MCF 10A (cell line): ENCODE measurements around the gene BCL2A1. TPM values are rescaled to one million over a fixed set of nuclear protein-coding genes. Genes with fewer than 3 reads are reported as not detected.
"Not testable (repeated sequence)": the region's sequence is repeated elsewhere in the genome, so short reads cannot be mapped to it uniquely, and the experiment has no call there.

Experiments used
- BruUV-seq: library from RNA; stranded (reverse); fragments of 400-500 nt; replicated peaks from 2 replicates; lab custom pipeline; 2021; lab: Mats Ljungman, UMichigan
- CTCF ChIA-PET: fragments of 300-600 bp; sonication (Branson Sonifier 250); formaldehyde crosslinking; extraction: SDS; loops from one replicate; lab custom pipeline; 2021; ENCODE audit warnings: antibody characterized with exemption, inconsistent platforms; lab: Yijun Ruan, JAX
- POLR2A ChIA-PET: fragments of 300-600, 350-650 bp; sonication (Branson Sonifier 250); formaldehyde crosslinking; extraction: SDS; loops from one replicate; lab custom pipeline; 2020; ENCODE audit warnings: antibody characterized with exemption, inconsistent platforms; lab: Yijun Ruan, JAX
- DNase-seq: peaks from one replicate; pipeline ENCODE4 v3.0.0-alpha.2; 2018; ENCODE audit not compliant: unreplicated experiment
- H3K27ac Mint-ChIP-seq: one replicate; pipeline ENCODE4 v1.8.0; 2022; ENCODE audit warnings: mild to moderate bottlenecking, low read depth, mixed read lengths; ENCODE audit not compliant: unreplicated experiment
- H3K27me3 Mint-ChIP-seq: one replicate; pipeline ENCODE4 v1.8.0; 2022; ENCODE audit warnings: mixed read lengths; ENCODE audit not compliant: insufficient read depth, unreplicated experiment
- H3K36me3 Mint-ChIP-seq: one replicate; pipeline ENCODE4 v1.8.0; 2022; ENCODE audit warnings: mild to moderate bottlenecking, moderate library complexity, mixed read lengths; ENCODE audit not compliant: insufficient read depth, unreplicated experiment
- H3K4me1 Mint-ChIP-seq: one replicate; pipeline ENCODE4 v1.8.0; 2022; ENCODE audit warnings: mixed read lengths; ENCODE audit not compliant: insufficient read depth, unreplicated experiment
- H3K4me3 Mint-ChIP-seq: one replicate; pipeline ENCODE4 v1.8.0; 2022; ENCODE audit warnings: mild to moderate bottlenecking, moderate library complexity, mixed read lengths; ENCODE audit not compliant: unreplicated experiment
- H3K9me3 Mint-ChIP-seq: one replicate; pipeline ENCODE4 v1.8.0; 2022; ENCODE audit warnings: mixed read lengths; ENCODE audit not compliant: unreplicated experiment
- intact Hi-C: fragments of 100-400 bp; cut with micrococcal nuclease; formaldehyde crosslinking; loops from 2 replicates; pipeline ENCODE4 v1.14.1; 2022
- total RNA-seq: library from RNA; stranded (reverse); gene quantifications from 2 replicates; pipeline ENCODE4 v1.2.3, GENCODE V29; 2022
- TF ChIP-seq, protein P1 (sequence below): fragments of 200-600 bp; IDR thresholded peaks from one replicate; pipeline ENCODE4 v1.8.0; 2022; ENCODE audit warnings: antibody characterized with exemption, mild to moderate bottlenecking; ENCODE audit not compliant: unreplicated experiment

The BCL2A1 gene
- total RNA-seq, 1 experiment from 2014 or later = not detected

- H3K27me3 Mint-ChIP-seq = peaks cover 14% of the 10 kb centered on the region
- no peak for DNase-seq
- no peaks in the 10 kb centered on the region for H3K9me3 Mint-ChIP-seq
- no TSS peak for BruUV-seq
- no peak overlapping the region for H3K4me3 Mint-ChIP-seq
- no peaks in the 10 kb centered on the region for H3K36me3 Mint-ChIP-seq
- intact Hi-C loops = no loop called here
- no peak overlapping the region for H3K27ac Mint-ChIP-seq
- ChIA-PET CTCF (interaction anchor here (0.6 kb wide), 1 partner anchor 16 kb away, joined by 5 read pairs; no protein-coding TSS in a partner anchor), POLR2A (interaction anchor here (1.0 to 1.5 kb wide), 2 partner anchors 9 to 34 kb away, joined by 3 read pairs; no protein-coding TSS in a partner anchor)
- H3K4me1 Mint-ChIP-seq = no peaks in the 10 kb centered on the region
- TF ChIP-seq, protein P1, sequence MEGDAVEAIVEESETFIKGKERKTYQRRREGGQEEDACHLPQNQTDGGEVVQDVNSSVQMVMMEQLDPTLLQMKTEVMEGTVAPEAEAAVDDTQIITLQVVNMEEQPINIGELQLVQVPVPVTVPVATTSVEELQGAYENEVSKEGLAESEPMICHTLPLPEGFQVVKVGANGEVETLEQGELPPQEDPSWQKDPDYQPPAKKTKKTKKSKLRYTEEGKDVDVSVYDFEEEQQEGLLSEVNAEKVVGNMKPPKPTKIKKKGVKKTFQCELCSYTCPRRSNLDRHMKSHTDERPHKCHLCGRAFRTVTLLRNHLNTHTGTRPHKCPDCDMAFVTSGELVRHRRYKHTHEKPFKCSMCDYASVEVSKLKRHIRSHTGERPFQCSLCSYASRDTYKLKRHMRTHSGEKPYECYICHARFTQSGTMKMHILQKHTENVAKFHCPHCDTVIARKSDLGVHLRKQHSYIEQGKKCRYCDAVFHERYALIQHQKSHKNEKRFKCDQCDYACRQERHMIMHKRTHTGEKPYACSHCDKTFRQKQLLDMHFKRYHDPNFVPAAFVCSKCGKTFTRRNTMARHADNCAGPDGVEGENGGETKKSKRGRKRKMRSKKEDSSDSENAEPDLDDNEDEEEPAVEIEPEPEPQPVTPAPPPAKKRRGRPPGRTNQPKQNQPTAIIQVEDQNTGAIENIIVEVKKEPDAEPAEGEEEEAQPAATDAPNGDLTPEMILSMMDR = no peak
These were observed 38.5 kb downstream of the BCL2A1 start for GRCh38 chr15:79932447-79932846.

DNA sequence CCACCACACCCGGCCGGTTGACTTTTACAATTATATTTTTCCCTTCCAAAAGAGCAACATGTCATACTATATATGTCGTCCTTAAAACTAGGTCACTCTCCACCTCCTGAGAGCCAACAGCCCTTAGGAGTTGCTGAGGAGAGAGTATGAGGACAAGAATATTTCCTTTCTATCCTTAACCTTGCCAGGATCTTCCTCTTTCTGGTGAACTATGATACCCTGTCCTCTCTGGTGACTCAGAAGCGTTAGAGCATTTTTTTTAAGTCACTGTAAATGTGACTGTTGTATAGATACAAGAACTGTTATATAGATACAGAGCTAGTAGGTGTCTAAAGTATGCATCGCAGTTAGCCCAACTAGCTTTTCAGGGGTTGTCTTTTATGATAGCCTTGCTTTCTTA is 40.5 kb downstream of the BCL2A1 start:
- TF ChIP-seq, protein P1 = no peak
- H3K27ac Mint-ChIP-seq = no peak overlapping the region
- H3K4me3 Mint-ChIP-seq = no peak overlapping the region
- H3K4me1 Mint-ChIP-seq = no peaks in the 10 kb centered on the region
- intact Hi-C loops = no loop called here
- H3K36me3 Mint-ChIP-seq = no peaks in the 10 kb centered on the region
- H3K27me3 Mint-ChIP-seq = peaks cover 14% of the 10 kb centered on the region
- no peak for DNase-seq
- no peaks in the 10 kb centered on the region for H3K9me3 Mint-ChIP-seq
- ChIA-PET CTCF (no interaction called here), POLR2A (no interaction called here)
- no TSS peak for BruUV-seq

DNA sequence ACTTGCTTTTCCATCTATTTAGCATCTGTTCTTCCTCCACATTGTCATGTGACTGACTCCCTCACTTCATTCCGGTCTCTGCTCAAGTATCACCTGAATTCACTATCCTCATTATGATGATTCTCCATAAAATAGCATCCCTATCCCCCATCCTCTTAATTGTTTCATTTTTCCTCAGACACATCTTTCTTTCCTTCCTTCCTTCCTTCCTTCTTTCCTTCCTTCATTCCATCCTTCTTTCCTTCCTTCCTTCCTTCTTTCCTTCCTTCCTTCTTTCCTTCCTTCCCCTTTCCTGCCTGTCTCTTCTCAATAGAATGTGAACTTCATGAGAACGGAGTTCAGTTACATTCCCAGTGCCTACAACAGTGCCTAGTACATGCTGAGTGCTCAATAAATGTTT is 41.6 kb downstream of the BCL2A1 start:
- Mint-ChIP-seq H3K4me3 (no peak overlapping the region), H3K4me1 (no peaks in the 10 kb centered on the region), H3K27me3 (peaks cover 14% of the 10 kb centered on the region), H3K27ac (no peak overlapping the region), H3K9me3 (no peaks in the 10 kb centered on the region), H3K36me3 (no peaks in the 10 kb centered on the region)
- BruUV-seq = no TSS peak
- CTCF ChIA-PET = no interaction called here
- TF ChIP-seq, protein P1 = no peak
- POLR2A ChIA-PET = no interaction called here
- DNase-seq = no peak
- intact Hi-C loops = loop anchor here (10.0 kb wide), 1 partner anchor 75 kb away; no protein-coding TSS in a partner anchor

DNA sequence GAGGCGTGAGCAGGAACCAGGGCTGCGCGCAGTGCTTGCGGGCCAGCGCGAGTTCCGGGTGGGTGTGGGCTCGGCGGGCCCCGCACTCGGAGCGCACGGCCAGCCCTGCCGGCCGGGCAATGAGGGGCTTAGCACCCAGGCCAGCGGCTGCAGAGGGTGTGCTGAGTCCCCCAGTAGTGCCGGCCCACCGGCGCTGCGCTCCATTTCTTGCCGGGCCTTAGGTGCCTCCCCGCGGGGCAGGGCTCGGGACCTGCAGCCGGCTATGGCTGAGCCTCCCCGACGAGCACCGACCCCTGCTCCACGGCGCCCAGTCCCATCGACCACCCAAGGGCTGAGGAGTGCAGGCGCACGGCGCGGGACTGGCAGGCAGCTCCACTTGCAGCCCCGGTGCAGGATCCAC is 44.9 kb downstream of the BCL2A1 start:
- DNase-seq, BruUV-seq, POLR2A ChIA-PET, H3K4me1 Mint-ChIP-seq, H3K27ac Mint-ChIP-seq, H3K4me3 Mint-ChIP-seq, CTCF ChIA-PET, H3K9me3 Mint-ChIP-seq: not testable (repeated sequence)
- intact Hi-C loops = loop anchor here (10.0 kb wide), 1 partner anchor 71 kb away; no protein-coding TSS in a partner anchor
- peaks cover 21% of the 10 kb centered on the region for H3K36me3 Mint-ChIP-seq
- H3K27me3 Mint-ChIP-seq = peaks cover 14% of the 10 kb centered on the region
